MG63 (cell line): ENCODE data around the gene CASTOR1. TPM values are rescaled to one million over a fixed set of nuclear protein-coding genes. Genes with fewer than 3 reads are reported as not detected.
A peak's percentile ranks its signal among the peaks of the same experiment; 100 is the strongest.
"Not testable (repeated sequence)": the region's sequence is repeated elsewhere in the genome, so short reads cannot be mapped to it uniquely, and the experiment has no call there.

Experiments
- DNase-seq: peaks from one replicate; pipeline ENCODE4 v3.0.0-alpha.2; 2020
- H3K27me3 ChIP-seq: fragments of 250-450 bp; sonication (Bioruptor Pico); 2 replicates; pipeline ENCODE4 v1.5.1; 2020; ENCODE audit warnings: mild to moderate bottlenecking, moderate library complexity
- H3K36me3 ChIP-seq: fragments of 250-450 bp; sonication (Bioruptor Pico); 2 replicates; pipeline ENCODE4 v1.5.1; 2020; ENCODE audit warnings: mild to moderate bottlenecking, moderate library complexity
- H3K4me3 ChIP-seq: fragments of 250-450 bp; sonication (Bioruptor Pico); 2 replicates; pipeline ENCODE4 v1.5.1; 2020; ENCODE audit warnings: mild to moderate bottlenecking, moderate library complexity
- H3K9me3 ChIP-seq: fragments of 250-450 bp; sonication (Bioruptor Pico); 2 replicates; pipeline ENCODE4 v1.5.1; 2020; ENCODE audit warnings: mild to moderate bottlenecking, moderate library complexity
- total RNA-seq: library from RNA; depleted of rRNA; stranded (reverse); fragments of >200 nt; shearing (Covaris generic); gene quantifications from 2 replicates; pipeline ENCODE4 v1.2.3, GENCODE V29; 2014; ENCODE audit warnings: low replicate concordance; rRNA removed

Gene CASTOR1
- total RNA-seq = 2.3 and 4.1 TPM in 2 replicates

GRCh38 chr22:30289141-30289979, at the start of gene CASTOR1:
Gene CASTOR1 (minus strand): TSS chr22:30289505. CDS start chr22:30289497, 8 bp downstream.
- peak; percentile 96 for DNase-seq
- H3K27me3 ChIP-seq = no peaks in the 10 kb centered on the region

GRCh38 chr22:30338802-30339201, 49.5 kb upstream of the CASTOR1 start:
- DNase-seq = no peak
- peaks cover 92% of the 10 kb centered on the region for H3K36me3 ChIP-seq

More at GRCh38 chr22:30289141-30289979, at the start of gene CASTOR1:
- Histone ChIP-seq H3K4me3 (peak within 1 kb of the TSS; percentile 69), H3K9me3 (no peaks in the 10 kb centered on the region), H3K36me3 (no peaks in the 10 kb centered on the region; the same call in 1 of the 2 replicates)

DNA sequence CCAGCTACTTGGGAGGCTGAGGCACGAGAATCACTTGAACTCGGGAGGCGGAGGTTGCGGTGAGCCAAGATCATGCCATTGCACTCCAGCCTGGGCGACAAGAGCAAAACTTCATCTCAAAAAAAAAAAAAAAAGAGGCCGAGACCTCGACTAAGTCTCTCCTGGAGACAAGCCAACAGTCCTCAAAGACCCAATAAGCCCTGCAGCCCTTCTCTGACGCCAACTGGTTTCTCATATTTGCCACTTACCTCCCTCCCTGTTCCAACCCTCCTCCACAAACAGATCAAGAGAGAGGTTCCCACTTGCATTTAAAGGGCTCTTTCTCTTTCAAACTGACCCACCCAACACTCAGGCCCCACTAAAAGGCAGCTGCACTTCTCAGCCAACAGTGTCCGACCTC, 49.0 kb upstream of the CASTOR1 start:
- H3K27me3 ChIP-seq, DNase-seq, H3K9me3 ChIP-seq, H3K4me3 ChIP-seq: not testable (repeated sequence)
- H3K36me3 ChIP-seq = peaks cover 92% of the 10 kb centered on the region

More at GRCh38 chr22:30338802-30339201, 49.5 kb upstream of the CASTOR1 start:
- no peaks in the 10 kb centered on the region for H3K9me3 ChIP-seq
- no peak overlapping the region for H3K4me3 ChIP-seq
- H3K27me3 ChIP-seq = no peaks in the 10 kb centered on the region

DNA sequence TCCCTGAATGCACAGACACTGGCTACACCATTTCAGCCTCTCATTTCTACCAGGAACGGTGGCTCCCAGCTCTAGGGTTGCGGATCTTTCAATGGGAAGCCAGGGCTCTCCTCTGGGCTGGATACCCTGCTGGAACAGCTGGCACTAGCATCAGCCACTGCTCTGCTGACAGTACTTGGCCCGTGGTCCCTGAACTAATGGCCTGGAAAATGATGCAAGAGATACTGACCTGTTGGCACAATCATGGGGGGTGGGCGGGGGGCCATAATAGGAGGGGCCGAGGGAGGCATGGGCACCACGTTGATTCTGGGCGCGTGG, 48.1 kb upstream of the CASTOR1 start:
- Histone ChIP-seq H3K27me3 (no peaks in the 10 kb centered on the region), H3K36me3 (peaks cover 92% of the 10 kb centered on the region), H3K9me3 (no peaks in the 10 kb centered on the region), H3K4me3 (no peak overlapping the region)
- no peak for DNase-seq

GRCh38 chr22:30336752-30337460, 47.6 kb upstream of the CASTOR1 start:
- Histone ChIP-seq H3K36me3 (peaks cover 91% of the 10 kb centered on the region), H3K9me3 (no peaks in the 10 kb centered on the region), H3K4me3 (no peak overlapping the region), H3K27me3 (no peaks in the 10 kb centered on the region)
- no peak for DNase-seq

- DNase-seq = no peak
- no peaks in the 10 kb centered on the region for H3K9me3 ChIP-seq
- peaks cover 81% of the 10 kb centered on the region for H3K36me3 ChIP-seq
- H3K4me3 ChIP-seq = no peak overlapping the region
- no peaks in the 10 kb centered on the region for H3K27me3 ChIP-seq
Observed at GRCh38 chr22:30335236-30335635, 45.9 kb upstream of the CASTOR1 start.

DNA sequence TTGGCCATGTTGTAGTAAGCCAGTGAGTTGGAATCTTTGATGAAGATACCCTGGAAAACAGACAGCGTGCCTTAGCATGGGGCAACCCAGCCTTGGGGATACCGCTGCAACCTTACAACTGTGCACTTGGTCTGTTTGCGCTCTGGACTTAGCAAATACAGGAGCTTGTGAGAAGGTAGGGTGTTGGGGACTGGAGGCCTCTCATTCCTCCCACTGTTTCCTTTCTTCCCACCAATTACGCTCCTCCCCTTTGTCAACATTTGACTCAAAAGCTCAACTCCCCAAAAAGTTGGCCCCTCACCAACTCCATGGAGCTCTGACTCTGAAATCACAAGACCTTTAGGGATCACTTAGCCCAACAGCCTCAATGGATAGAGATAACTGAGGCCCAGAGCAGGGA, 45.3 kb upstream of the CASTOR1 start:
- DNase-seq = no peak
- Histone ChIP-seq H3K9me3 (no peaks in the 10 kb centered on the region), H3K4me3 (no peak overlapping the region), H3K36me3 (peaks cover 76% of the 10 kb centered on the region), H3K27me3 (no peaks in the 10 kb centered on the region)

DNA sequence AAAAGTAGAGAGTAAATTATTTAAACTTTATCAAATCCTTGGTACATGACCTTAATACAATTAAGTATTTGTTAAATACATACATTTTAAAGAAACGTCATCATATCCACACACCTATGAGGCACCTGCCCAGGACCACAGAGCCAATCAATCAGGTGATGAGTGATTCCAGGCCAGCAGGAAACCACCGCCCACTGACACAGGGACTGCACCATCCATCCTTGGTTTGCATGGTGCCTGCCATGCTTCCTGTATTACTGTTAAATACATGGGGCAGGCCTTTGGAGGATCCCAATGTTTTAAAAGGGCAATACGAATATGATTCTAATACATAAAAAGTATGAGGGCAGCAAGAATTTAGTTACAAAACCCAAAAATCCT, 44.4 kb upstream of the CASTOR1 start:
- H3K27me3 ChIP-seq = no peaks in the 10 kb centered on the region
- peaks cover 75% of the 10 kb centered on the region for H3K36me3 ChIP-seq
- no peak overlapping the region for H3K4me3 ChIP-seq
- H3K9me3 ChIP-seq = no peaks in the 10 kb centered on the region
- no peak for DNase-seq

- no peak for DNase-seq
- Histone ChIP-seq H3K27me3 (no peaks in the 10 kb centered on the region), H3K9me3 (no peaks in the 10 kb centered on the region), H3K36me3 (peaks cover 69% of the 10 kb centered on the region), H3K4me3 (no peak overlapping the region)
Observed at GRCh38 chr22:30332994-30333706, 43.8 kb upstream of the CASTOR1 start.

DNA sequence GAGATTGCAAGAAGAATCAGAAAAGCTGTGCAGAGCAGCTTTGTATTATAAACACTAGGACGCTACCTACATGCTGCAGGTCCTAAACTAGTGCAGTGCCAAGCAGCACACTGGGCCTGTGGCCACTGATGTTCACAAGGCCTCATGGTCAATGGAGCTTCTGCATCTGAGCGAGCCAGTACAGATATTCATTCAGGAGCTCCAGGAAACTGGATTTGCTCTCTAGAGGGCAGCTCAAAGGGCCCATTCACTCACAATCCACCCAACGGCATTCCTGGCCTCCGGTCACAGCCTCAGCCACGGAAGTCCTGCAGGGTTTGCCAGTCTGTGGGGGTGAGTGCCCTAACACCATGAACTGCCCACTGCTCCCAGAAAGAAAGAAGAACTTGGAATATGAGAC, 43.2 kb upstream of the CASTOR1 start:
- no peaks in the 10 kb centered on the region for H3K9me3 ChIP-seq
- H3K36me3 ChIP-seq = peaks cover 64% of the 10 kb centered on the region
- DNase-seq = no peak
- no peaks in the 10 kb centered on the region for H3K27me3 ChIP-seq
- H3K4me3 ChIP-seq = no peak overlapping the region

DNA sequence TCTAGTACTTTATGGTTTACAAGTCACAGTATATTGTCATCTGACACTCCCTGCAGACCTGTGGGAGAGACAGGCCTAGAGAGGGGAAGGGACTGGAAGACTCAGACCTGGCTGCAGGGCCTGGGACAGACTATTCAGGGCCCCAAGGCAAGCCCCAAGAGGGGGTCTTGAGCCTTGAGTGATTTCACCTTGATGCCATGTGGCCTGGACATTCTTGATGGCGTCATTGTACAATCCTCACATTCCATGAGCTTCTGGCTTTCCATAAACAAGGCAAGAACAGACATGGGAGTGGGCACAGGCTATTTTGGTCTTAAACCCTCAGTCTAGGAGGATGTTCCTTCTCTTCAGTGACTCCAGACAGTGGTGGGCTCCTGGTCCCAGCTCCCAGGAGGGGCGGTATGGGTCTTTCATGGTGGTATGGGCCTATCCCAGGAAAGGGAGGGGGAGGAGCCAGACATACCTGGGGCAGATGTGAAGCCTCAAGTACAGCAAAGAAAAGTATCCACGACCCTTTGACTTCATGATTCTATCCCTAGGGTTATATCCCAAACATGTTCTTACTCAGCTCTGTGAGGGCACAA, 39.3 kb upstream of the CASTOR1 start:
- Histone ChIP-seq H3K9me3 (no peaks in the 10 kb centered on the region), H3K4me3 (no peak overlapping the region), H3K27me3 (no peaks in the 10 kb centered on the region), H3K36me3 (peaks cover 35% of the 10 kb centered on the region)
- no peak for DNase-seq

DNA sequence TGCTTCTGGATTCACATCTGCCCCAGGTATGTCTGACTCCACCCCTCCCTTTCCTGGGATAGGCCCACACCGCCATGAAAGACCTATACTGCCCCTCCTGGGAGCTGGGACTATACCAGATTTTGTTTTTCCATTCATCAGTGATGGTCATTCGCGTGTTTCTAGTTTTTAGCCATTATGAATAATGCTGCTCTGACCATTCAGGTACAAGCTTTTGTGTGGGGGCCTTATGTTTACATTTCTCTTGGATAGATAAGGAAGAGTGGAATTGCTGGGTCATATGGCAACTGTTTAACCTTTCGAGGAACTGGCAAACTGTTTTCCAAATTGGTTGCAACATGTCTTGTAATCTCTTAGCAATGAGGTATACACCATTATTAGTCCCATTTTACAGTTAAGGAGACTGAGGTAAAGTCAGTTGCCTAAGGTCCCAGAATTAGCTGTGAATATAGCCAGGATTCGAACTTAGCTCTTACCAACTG, 38.6 kb upstream of the CASTOR1 start:
- no peak for DNase-seq
- H3K9me3 ChIP-seq = no peaks in the 10 kb centered on the region
- no peak overlapping the region for H3K4me3 ChIP-seq
- H3K36me3 ChIP-seq = peaks cover 29% of the 10 kb centered on the region
- H3K27me3 ChIP-seq = no peaks in the 10 kb centered on the region

DNA sequence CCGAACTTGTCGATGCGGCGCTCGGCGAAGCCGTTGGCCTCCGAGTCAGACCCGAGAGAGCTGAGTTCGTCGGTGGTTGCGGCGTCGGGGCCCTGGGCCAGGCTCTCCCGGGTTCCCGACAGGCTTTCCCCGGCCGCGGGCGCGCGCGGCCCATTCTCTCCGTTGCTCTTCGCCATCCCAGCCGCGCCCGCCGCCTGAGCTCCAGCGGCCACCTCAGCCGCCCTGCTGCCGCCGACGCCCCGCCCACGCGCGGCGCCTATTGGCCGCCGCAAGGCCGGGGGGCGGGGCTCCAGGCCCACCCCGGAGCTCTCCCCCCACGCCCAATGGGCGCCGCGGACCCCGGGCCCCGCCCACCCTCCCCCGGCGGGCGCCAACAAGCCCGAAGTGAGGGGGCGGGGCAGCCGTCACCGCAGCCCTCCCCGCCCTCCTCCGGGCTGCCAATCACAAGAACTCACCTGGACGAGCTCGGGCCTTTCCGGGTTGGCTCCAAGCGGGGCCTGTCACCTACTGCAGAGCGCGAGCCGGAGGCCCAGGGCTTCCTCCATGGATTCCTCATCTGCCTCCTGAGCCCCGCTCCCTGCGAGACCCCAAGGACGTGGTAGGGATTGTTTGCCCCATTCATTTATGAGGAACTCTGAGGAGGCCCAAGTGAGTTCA, 37.5 kb upstream of the CASTOR1 start, which contains the start of gene TBC1D10A:
Gene TBC1D10A, minus strand, starts transcription at position 236 of the 657 bp plus-strand sequence. Its CDS starts 60 bp downstream, at position 176.
- H3K4me3 ChIP-seq = peak within 1 kb of the TSS; percentile 85
- no peaks in the 10 kb centered on the region for H3K27me3 ChIP-seq
- H3K9me3 ChIP-seq = no peaks in the 10 kb centered on the region
- DNase-seq = peak; percentile 86
- H3K36me3 ChIP-seq = peaks cover 19% of the 10 kb centered on the region

- no peaks in the 10 kb centered on the region for H3K27me3 ChIP-seq
- DNase-seq = no peak
- peak overlapping the region; percentile 85 for H3K4me3 ChIP-seq
- H3K36me3 ChIP-seq = peaks cover 17% of the 10 kb centered on the region
- H3K9me3 ChIP-seq = no peaks in the 10 kb centered on the region
Observed at GRCh38 chr22:30326255-30326705, 37.0 kb upstream of the CASTOR1 start.

GRCh38 chr22:30325724-30326254, 36.5 kb upstream of the CASTOR1 start:
- Histone ChIP-seq H3K27me3 (no peaks in the 10 kb centered on the region), H3K36me3 (peaks cover 18% of the 10 kb centered on the region), H3K4me3 (peak overlapping the region; percentile 85), H3K9me3 (no peaks in the 10 kb centered on the region)
- DNase-seq = no peak
